Astrocyte (in vitro differentiated cells and primary cell): ENCODE results near the gene EPHB1.

Experiments
- CTCF ChIP-seq: IDR thresholded peaks from 2 replicates; pipeline ENCODE4 v1.5.1; 2011; ENCODE audit warnings: low read depth, mild to moderate bottlenecking, inconsistent platforms, low read length, moderate library complexity; ENCODE audit not compliant: insufficient read depth
- EZH2 ChIP-seq: IDR thresholded peaks from 2 replicates; pipeline ENCODE4 v1.6.1; 2012; ENCODE audit warnings: mild to moderate bottlenecking, low read length, inconsistent platforms; ENCODE audit not compliant: insufficient read depth

- TF ChIP-seq CTCF (no peak), EZH2 (no peak)
These were observed 191.0 kb downstream of the EPHB1 start for GRCh38 chr3:134985864-134986715.
